ENCODE results near the gene ASPG.

DNA sequence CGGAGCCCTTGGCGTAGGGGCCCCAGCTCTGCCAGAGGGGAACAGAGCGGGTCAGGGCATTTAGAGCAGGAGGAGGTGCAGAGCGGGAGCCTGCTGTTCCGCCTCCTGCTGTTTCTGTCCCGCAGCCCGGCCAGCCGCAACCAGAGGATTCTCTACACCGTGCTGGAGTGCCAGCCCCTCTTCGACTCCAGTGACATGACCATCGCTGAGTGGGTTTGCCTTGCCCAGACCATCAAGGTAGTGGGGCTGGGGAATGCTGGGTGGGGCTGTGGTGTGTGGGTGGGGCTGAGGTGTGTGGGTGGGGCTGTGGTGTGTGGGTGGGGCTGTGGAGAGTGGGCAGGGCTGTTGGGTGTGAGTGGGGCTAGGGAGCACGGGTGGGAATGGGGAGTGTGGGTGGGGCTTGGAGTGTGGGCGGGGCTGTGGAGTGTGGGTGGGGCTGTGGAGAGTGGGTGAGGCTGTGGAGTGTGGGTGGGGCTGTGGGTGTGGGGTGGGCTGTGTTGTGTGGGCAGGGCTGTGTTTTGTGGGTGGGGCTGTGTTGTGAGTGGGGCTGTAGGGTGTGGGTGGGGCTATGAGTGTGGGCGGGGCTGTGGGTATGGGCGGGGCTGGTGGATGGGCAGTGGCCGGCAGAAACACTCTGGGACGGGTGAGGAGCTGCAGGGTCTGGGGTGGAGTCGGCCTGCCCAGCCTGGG is 8.0 kb downstream of the ASPG start:
- TF ChIP-seq SIN3A (IDR thresholded peaks at IDR 0.05; ENCODE audit: borderline replicate concordance, insufficient read depth, low read length) = no peak
- no peak for TF ChIP-seq TAF1 (IDR thresholded peaks at IDR 0.05; ENCODE audit: borderline replicate concordance, insufficient read depth, low read length)
- TF ChIP-seq, protein P1, sequence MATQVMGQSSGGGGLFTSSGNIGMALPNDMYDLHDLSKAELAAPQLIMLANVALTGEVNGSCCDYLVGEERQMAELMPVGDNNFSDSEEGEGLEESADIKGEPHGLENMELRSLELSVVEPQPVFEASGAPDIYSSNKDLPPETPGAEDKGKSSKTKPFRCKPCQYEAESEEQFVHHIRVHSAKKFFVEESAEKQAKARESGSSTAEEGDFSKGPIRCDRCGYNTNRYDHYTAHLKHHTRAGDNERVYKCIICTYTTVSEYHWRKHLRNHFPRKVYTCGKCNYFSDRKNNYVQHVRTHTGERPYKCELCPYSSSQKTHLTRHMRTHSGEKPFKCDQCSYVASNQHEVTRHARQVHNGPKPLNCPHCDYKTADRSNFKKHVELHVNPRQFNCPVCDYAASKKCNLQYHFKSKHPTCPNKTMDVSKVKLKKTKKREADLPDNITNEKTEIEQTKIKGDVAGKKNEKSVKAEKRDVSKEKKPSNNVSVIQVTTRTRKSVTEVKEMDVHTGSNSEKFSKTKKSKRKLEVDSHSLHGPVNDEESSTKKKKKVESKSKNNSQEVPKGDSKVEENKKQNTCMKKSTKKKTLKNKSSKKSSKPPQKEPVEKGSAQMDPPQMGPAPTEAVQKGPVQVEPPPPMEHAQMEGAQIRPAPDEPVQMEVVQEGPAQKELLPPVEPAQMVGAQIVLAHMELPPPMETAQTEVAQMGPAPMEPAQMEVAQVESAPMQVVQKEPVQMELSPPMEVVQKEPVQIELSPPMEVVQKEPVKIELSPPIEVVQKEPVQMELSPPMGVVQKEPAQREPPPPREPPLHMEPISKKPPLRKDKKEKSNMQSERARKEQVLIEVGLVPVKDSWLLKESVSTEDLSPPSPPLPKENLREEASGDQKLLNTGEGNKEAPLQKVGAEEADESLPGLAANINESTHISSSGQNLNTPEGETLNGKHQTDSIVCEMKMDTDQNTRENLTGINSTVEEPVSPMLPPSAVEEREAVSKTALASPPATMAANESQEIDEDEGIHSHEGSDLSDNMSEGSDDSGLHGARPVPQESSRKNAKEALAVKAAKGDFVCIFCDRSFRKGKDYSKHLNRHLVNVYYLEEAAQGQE (IDR thresholded peaks at IDR 0.05; ENCODE audit: insufficient read depth in 1 of 2, low read depth in 2 of 2, low read length in 2 of 2) = no peak

Measured in PFSK-1 (cell line).